Prostate gland (tissue), 2 donors: ENCODE measurements around the gene ANKS3.

Source experiments
- POLR2A ChIP-seq: fragments of 450-650 bp; IDR thresholded peaks from one replicate; pipeline ENCODE4 v1.6.1; 2016; ENCODE audit warnings: antibody characterized with exemption, mild to moderate bottlenecking
- POLR2AphosphoS5 ChIP-seq: sonication (generic); formaldehyde crosslinking; IDR thresholded peaks from one replicate; pipeline ENCODE4 v1.6.1; 2017; ENCODE audit warnings: antibody characterized with exemption
- TF ChIP-seq, protein P1 (sequence below), 4 experiments: fragments of 200-600 bp in 2 of 4; fragments of 450-650 bp in 2 of 4; sonication (generic) in 2 of 4; IDR thresholded peaks; 1 replicate in 3 of 4; 2 replicates in 1 of 4; pipeline ENCODE4 v1.5.1; 2016 to 2019; ENCODE audit warnings: antibody characterized with exemption in 4 of 4, mild to moderate bottlenecking in 2 of 4, moderate library complexity in 2 of 4

GRCh38 chr16:4734730-4735535, 862 bp upstream of the ANKS3 start:
- TF ChIP-seq, protein P1, sequence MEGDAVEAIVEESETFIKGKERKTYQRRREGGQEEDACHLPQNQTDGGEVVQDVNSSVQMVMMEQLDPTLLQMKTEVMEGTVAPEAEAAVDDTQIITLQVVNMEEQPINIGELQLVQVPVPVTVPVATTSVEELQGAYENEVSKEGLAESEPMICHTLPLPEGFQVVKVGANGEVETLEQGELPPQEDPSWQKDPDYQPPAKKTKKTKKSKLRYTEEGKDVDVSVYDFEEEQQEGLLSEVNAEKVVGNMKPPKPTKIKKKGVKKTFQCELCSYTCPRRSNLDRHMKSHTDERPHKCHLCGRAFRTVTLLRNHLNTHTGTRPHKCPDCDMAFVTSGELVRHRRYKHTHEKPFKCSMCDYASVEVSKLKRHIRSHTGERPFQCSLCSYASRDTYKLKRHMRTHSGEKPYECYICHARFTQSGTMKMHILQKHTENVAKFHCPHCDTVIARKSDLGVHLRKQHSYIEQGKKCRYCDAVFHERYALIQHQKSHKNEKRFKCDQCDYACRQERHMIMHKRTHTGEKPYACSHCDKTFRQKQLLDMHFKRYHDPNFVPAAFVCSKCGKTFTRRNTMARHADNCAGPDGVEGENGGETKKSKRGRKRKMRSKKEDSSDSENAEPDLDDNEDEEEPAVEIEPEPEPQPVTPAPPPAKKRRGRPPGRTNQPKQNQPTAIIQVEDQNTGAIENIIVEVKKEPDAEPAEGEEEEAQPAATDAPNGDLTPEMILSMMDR (IDR thresholded peaks at IDR 0.05): no peak
- TF ChIP-seq POLR2A (no peak), POLR2AphosphoS5 (no peak)
